Mesothelial cell of epicardium (in vitro differentiated cells): ENCODE results near the gene BTN3A1. TPM values are rescaled to one million over a fixed set of nuclear protein-coding genes. Genes with fewer than 3 reads are reported as not detected.
A peak's percentile ranks its signal among the peaks of the same experiment; 100 is the strongest.
"Not testable (repeated sequence)": the region's sequence is repeated elsewhere in the genome, so short reads cannot be mapped to it uniquely, and the experiment has no call there.

Experiments
- DNase-seq, 2 experiments: peaks; one replicate each; pipeline ENCODE4 v3.0.0; 2021; ENCODE audit warnings: low spot score in 2 of 2; ENCODE audit not compliant: unreplicated experiment in 2 of 2
- H3K27ac Mint-ChIP-seq: 2 replicates; pipeline ENCODE4 v1.8.0; 2021; ENCODE audit warnings: mixed read lengths
- H3K27me3 Mint-ChIP-seq: 2 replicates; pipeline ENCODE4 v1.8.0; 2021; ENCODE audit warnings: low read depth, mixed read lengths
- H3K36me3 Mint-ChIP-seq: 2 replicates; pipeline ENCODE4 v1.8.0; 2021; ENCODE audit warnings: mixed read lengths
- H3K4me1 Mint-ChIP-seq: 2 replicates; pipeline ENCODE4 v1.8.0; 2021; ENCODE audit warnings: mixed read lengths
- H3K4me3 Mint-ChIP-seq: 2 replicates; pipeline ENCODE4 v1.8.0; 2021; ENCODE audit warnings: mild to moderate bottlenecking, moderate library complexity, mixed read lengths
- H3K9me3 Mint-ChIP-seq: 2 replicates; pipeline ENCODE4 v1.8.0; 2021; ENCODE audit warnings: mixed read lengths
- CTCF ChIP-seq: fragments of 200-600 bp; sonication (generic); IDR thresholded peaks from one replicate; pipeline ENCODE4 v1.5.0; 2021; ENCODE audit warnings: antibody characterized with exemption; ENCODE audit not compliant: unreplicated experiment
- total RNA-seq: library from RNA; stranded (reverse); gene quantifications from 3 replicates; pipeline ENCODE4 v1.2.1, GENCODE V29; 2021

BTN3A1 gene
- total RNA-seq, 1 donor from 2014 or later = 39.8 TPM

- H3K9me3 Mint-ChIP-seq = no peaks in the 10 kb centered on the region
- TF ChIP-seq CTCF = no peak
- peaks cover 3% of the 10 kb centered on the region for H3K4me1 Mint-ChIP-seq
- H3K27ac Mint-ChIP-seq = no peak overlapping the region
- peaks cover under 1% of the 10 kb centered on the region for H3K36me3 Mint-ChIP-seq
- no peaks in the 10 kb centered on the region for H3K27me3 Mint-ChIP-seq
- no peak for DNase-seq
- H3K4me3 Mint-ChIP-seq = no peak overlapping the region
These were observed 38.0 kb upstream of the BTN3A1 start for GRCh38 chr6:26363882-26364701.

GRCh38 chr6:26365633-26365995 is 36.5 kb upstream of the BTN3A1 start:
- TF ChIP-seq CTCF = no peak
- no peak for DNase-seq

DNA sequence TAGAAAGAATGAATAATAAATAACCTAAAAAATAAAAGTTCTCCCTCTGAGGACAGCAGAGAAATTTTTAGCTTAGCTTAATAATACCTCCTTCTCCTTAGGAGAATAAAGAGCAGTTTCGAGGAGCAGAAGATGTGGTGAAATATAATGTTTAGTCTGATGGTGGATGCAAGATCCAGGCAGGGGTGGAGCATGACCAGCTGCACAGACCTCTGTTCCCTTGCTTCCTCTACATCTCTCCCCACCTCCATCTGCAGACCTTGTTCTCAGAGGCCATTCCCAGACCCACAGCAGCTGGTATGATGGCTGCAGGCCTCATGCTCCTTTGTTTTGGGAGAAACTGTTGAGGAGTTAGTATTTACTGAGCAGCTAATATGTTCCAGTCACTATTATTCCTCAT is 35.6 kb upstream of the BTN3A1 start:
- Mint-ChIP-seq H3K36me3 (peaks cover 11% of the 10 kb centered on the region), H3K27me3 (no peaks in the 10 kb centered on the region), H3K27ac (no peak overlapping the region), H3K4me1 (peaks cover 3% of the 10 kb centered on the region), H3K9me3 (no peaks in the 10 kb centered on the region), H3K4me3 (peak overlapping the region; percentile 22)
- TF ChIP-seq CTCF = no peak
- DNase-seq = no peak

More at GRCh38 chr6:26365633-26365995, 36.5 kb upstream of the BTN3A1 start:
- Mint-ChIP-seq H3K9me3 (no peaks in the 10 kb centered on the region), H3K4me1 (peaks cover 3% of the 10 kb centered on the region), H3K4me3 (no peak overlapping the region), H3K27ac (no peak overlapping the region), H3K36me3 (peaks cover 9% of the 10 kb centered on the region), H3K27me3 (no peaks in the 10 kb centered on the region)

GRCh38 chr6:26367114-26367513 is 35.0 kb upstream of the BTN3A1 start:
- peaks cover 3% of the 10 kb centered on the region for H3K4me1 Mint-ChIP-seq
- DNase-seq = no peak
- no peak overlapping the region for H3K27ac Mint-ChIP-seq
- H3K4me3 Mint-ChIP-seq = no peak overlapping the region
- H3K27me3 Mint-ChIP-seq = no peaks in the 10 kb centered on the region
- TF ChIP-seq CTCF = no peak
- H3K9me3 Mint-ChIP-seq = no peaks in the 10 kb centered on the region
- H3K36me3 Mint-ChIP-seq = peaks cover 11% of the 10 kb centered on the region

DNA sequence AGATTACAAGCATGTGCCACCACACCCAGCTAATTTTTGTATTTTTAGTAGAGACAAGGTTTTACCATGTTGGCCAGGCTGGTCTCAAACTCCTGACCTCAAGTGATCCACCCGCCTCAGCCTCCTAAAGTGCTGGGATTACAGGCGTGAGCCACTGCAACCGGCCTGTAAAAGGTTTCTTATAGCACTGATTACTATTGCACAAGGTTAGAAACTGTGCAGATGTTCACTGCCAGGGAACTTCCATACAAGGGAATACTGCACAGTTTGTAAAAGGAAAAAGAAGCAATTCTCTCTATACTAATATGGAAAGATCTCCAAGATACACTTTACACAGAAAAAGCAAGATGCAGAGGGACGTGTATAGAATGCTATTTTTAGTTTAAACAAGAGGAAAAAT is 30.3 kb upstream of the BTN3A1 start:
- not testable (repeated sequence) for H3K27ac Mint-ChIP-seq, H3K27me3 Mint-ChIP-seq, H3K4me3 Mint-ChIP-seq, DNase-seq, H3K4me1 Mint-ChIP-seq, H3K9me3 Mint-ChIP-seq
- H3K36me3 Mint-ChIP-seq = peaks cover 35% of the 10 kb centered on the region

DNA sequence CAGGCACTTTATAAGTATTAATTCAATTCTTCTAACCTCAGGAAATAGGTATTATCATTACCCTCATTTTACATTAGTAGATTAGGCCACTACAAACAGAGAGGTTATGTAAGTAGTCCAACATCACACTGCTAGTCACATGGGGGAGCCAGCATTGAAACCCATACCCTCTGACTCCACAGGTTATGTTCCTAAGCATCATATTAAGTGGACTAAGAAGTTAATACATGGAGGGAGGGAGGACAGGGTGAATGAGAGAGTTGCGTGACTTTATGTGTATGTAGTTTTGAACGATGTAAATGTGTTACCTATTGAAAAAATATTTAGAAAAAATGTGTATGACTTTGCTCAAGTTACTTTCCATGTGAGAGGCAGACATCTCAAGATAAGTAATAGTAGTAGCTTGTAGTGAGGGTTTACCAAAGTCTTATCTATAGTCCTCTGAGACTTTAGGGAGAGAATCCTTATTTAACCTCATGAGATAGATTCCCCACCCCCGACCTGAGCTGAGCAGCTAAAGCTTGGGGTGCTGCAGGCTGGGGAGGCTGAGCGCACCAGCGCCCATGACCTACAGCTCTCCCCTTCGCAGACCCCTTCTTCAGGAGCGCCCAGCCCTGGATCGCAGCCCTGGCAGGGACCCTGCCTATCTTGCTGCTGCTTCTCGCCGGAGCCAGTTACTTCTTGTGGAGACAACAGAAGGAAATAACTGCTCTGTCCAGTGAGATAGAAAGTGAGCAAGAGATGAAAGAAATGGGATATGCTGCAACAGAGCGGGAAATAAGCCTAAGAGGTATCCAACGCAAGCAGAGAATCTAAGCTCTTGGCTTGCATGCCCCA is 29.5 kb upstream of the BTN3A1 start:
- H3K27ac Mint-ChIP-seq = no peak overlapping the region
- H3K27me3 Mint-ChIP-seq = no peaks in the 10 kb centered on the region
- H3K36me3 Mint-ChIP-seq = peaks cover 35% of the 10 kb centered on the region
- H3K9me3 Mint-ChIP-seq = no peaks in the 10 kb centered on the region
- no peaks in the 10 kb centered on the region for H3K4me1 Mint-ChIP-seq
- no peak overlapping the region for H3K4me3 Mint-ChIP-seq
- DNase-seq = no peak
- no peak for TF ChIP-seq CTCF
